ENCODE results near the gene FAAP20.

DNA sequence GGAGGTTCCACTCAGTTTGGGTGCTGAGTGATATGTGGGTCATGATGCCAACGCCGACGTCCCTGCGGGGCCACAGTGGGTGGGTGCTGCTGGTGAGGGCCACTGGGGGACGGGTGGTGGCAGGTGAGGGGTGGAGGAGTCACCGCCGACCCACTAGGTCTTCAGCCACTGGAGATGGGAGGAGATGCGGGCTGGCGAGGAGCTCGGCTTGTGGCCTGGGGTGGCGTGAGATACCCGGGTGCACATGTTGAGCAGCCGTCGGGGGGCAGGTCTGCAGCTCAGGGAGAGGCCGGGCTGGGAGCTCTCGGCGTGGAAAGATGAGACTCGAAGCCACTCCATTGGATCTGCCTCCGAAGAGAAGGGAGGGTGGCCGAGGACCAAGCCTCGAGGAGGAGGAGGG, 40.5 kb downstream of the FAAP20 start:
- TF ChIP-seq, protein P1, sequence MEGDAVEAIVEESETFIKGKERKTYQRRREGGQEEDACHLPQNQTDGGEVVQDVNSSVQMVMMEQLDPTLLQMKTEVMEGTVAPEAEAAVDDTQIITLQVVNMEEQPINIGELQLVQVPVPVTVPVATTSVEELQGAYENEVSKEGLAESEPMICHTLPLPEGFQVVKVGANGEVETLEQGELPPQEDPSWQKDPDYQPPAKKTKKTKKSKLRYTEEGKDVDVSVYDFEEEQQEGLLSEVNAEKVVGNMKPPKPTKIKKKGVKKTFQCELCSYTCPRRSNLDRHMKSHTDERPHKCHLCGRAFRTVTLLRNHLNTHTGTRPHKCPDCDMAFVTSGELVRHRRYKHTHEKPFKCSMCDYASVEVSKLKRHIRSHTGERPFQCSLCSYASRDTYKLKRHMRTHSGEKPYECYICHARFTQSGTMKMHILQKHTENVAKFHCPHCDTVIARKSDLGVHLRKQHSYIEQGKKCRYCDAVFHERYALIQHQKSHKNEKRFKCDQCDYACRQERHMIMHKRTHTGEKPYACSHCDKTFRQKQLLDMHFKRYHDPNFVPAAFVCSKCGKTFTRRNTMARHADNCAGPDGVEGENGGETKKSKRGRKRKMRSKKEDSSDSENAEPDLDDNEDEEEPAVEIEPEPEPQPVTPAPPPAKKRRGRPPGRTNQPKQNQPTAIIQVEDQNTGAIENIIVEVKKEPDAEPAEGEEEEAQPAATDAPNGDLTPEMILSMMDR (IDR thresholded peaks at IDR 0.05; ENCODE audit: insufficient read depth, low read length, poor library complexity, severe bottlenecking) = no peak
- no peak for TF ChIP-seq EZH2phosphoT487 (conservative IDR thresholded peaks at IDR 0.05; ENCODE audit: low read length)
